CD14-positive monocyte (primary cell): ENCODE results near the gene KCNJ8. TPM values are rescaled to one million over a fixed set of nuclear protein-coding genes. Genes with fewer than 3 reads are reported as not detected.

Source experiments
- DNase-seq, 3 donors: peaks; one replicate each; pipeline ENCODE4 v3.0.0-alpha.2; 2011 to 2022
- H2AFZ ChIP-seq: 2 replicates; pipeline ENCODE4 v1.6.0; 2012; ENCODE audit warnings: mild to moderate bottlenecking, low read depth, low read length, inconsistent platforms; ENCODE audit not compliant: insufficient read depth, poor library complexity, severe bottlenecking
- H3K27ac ChIP-seq, 2 donors: 1 replicate in 1 of 2; 2 replicates in 1 of 2; pipeline ENCODE4 v1.5.1; 2012 to 2013; ENCODE audit warnings: low read length in 2 of 2, control low read depth in 1 of 2, inconsistent platforms in 1 of 2, low read depth in 1 of 2, mild to moderate bottlenecking in 1 of 2
- H3K27me3 ChIP-seq, 2 donors: one replicate each; pipeline versions ENCODE4 v1.6.0 to v1.6.1; 2011 to 2013; ENCODE audit warnings: low read length in 2 of 2; ENCODE audit not compliant: control insufficient read depth in 2 of 2, insufficient read depth in 2 of 2
- H3K36me3 ChIP-seq, 2 donors: replicated peaks in 1 of 2; 1 replicate in 1 of 2; 2 replicates in 1 of 2; pipeline versions ENCODE4 v1.5.1 to v1.6.1; 2012 to 2013; ENCODE audit warnings: low read length in 2 of 2, control low read depth in 1 of 2, inconsistent platforms in 1 of 2, mild to moderate bottlenecking in 1 of 2; ENCODE audit not compliant: insufficient read depth in 2 of 2, control insufficient read depth in 1 of 2
- H3K4me1 ChIP-seq, 2 donors: 1 replicate in 1 of 2; 2 replicates in 1 of 2; pipeline versions ENCODE4 v1.5.1 to v1.6.1; 2012 to 2013; ENCODE audit warnings: low read length in 2 of 2, control low read depth in 1 of 2, inconsistent platforms in 1 of 2, mild to moderate bottlenecking in 1 of 2, moderate library complexity in 1 of 2; ENCODE audit not compliant: insufficient read depth in 2 of 2, control insufficient read depth in 1 of 2
- H3K4me2 ChIP-seq: replicated peaks from 2 replicates; pipeline ENCODE3; 2012; ENCODE audit warnings: low read length, moderate library complexity, mild to moderate bottlenecking; ENCODE audit not compliant: poor library complexity, severe bottlenecking; ENCODE audit errors: extremely low read depth
- H3K4me3 ChIP-seq, 3 experiments: fragments of 200-600 bp in 1 of 3; sonication (generic) in 1 of 3; replicated peaks in 1 of 3; 1 replicate in 2 of 3; 2 replicates in 1 of 3; pipeline ENCODE4 v1.5.1; 2011 to 2013; ENCODE audit warnings: low read length in 3 of 3, mild to moderate bottlenecking in 3 of 3, control low read depth in 2 of 3, low read depth in 2 of 3, inconsistent platforms in 1 of 3, moderate library complexity in 1 of 3
- H3K79me2 ChIP-seq: 2 replicates; pipeline ENCODE4 v1.6.0; 2012; ENCODE audit warnings: mild to moderate bottlenecking, control low read depth, inconsistent platforms, low read length, moderate library complexity; ENCODE audit not compliant: insufficient read depth
- H3K9ac ChIP-seq: 2 replicates; pipeline ENCODE4 v1.6.0; 2017; ENCODE audit warnings: low read length, mild to moderate bottlenecking; ENCODE audit not compliant: insufficient read depth, poor library complexity, severe bottlenecking
- H3K9me3 ChIP-seq, 2 donors: replicated peaks in 1 of 2; 1 replicate in 1 of 2; 2 replicates in 1 of 2; pipeline versions ENCODE4 v1.5.1 to v1.6.1; 2012 to 2013; ENCODE audit warnings: low read length in 2 of 2, control low read depth in 1 of 2; ENCODE audit not compliant: control insufficient read depth in 1 of 2, insufficient read depth in 1 of 2
- H4K20me1 ChIP-seq: 2 replicates; pipeline ENCODE4 v1.6.0; 2012; ENCODE audit warnings: mild to moderate bottlenecking, low read length, control low read depth, moderate library complexity; ENCODE audit not compliant: insufficient read depth
- H3K27ac Mint-ChIP-seq, 7 donors: one replicate each; pipeline ENCODE4 v1.8.0; 2020; ENCODE audit warnings: mild to moderate bottlenecking in 7 of 7, mixed read lengths in 7 of 7, moderate library complexity in 6 of 7, inconsistent platforms in 2 of 7
- H3K27me3 Mint-ChIP-seq, 3 donors: one replicate each; pipeline ENCODE4 v1.8.0; 2021 to 2022; ENCODE audit warnings: low read depth in 3 of 3, mild to moderate bottlenecking in 3 of 3, mixed read lengths in 3 of 3, moderate library complexity in 3 of 3, inconsistent platforms in 1 of 3
- H3K36me3 Mint-ChIP-seq, 2 donors: one replicate each; pipeline ENCODE4 v1.8.0; 2020; ENCODE audit warnings: mixed read lengths in 2 of 2, inconsistent platforms in 1 of 2, mild to moderate bottlenecking in 1 of 2
- H3K4me1 Mint-ChIP-seq: one replicate; pipeline ENCODE4 v1.8.0; 2020; ENCODE audit warnings: mild to moderate bottlenecking, mixed read lengths
- H3K4me3 Mint-ChIP-seq, 2 donors: one replicate each; pipeline ENCODE4 v1.8.0; 2020; ENCODE audit warnings: mild to moderate bottlenecking in 2 of 2, mixed read lengths in 2 of 2, moderate library complexity in 1 of 2
- H3K9me3 Mint-ChIP-seq, 7 donors: one replicate each; pipeline ENCODE4 v1.8.0; 2020 to 2022; ENCODE audit warnings: mixed read lengths in 7 of 7, mild to moderate bottlenecking in 6 of 7, moderate library complexity in 6 of 7, inconsistent platforms in 2 of 7
- CTCF ChIP-seq: fragments of 200-600 bp; IDR thresholded peaks from one replicate; pipeline ENCODE4 v1.8.0; 2022; ENCODE audit warnings: antibody characterized with exemption, mild to moderate bottlenecking
- WGBS: methylation state at CpG from one replicate; pipeline ENCODE4 v1.1.5; 2013; ENCODE audit warnings: missing lambda C conversion rate; ENCODE audit not compliant: insufficient coverage; 5-methylcytosine and 5-hydroxymethylcytosine counted together
- intact Hi-C, 2 donors: fragments of 100-400 bp; cut with micrococcal nuclease; formaldehyde crosslinking; loops; one replicate each; pipeline versions ENCODE4 v1.15.0 to v1.15.1; 2023
- polyA plus RNA-seq, 3 donors: library from polyadenylated mRNA; depleted of rRNA in 1 of 3; unstranded in 2 of 3; stranded (reverse) in 1 of 3; fragments of 300-500 nt in 2 of 3; fragments of >200 nt in 1 of 3; fragmentation: Illumina TruSeq in 2 of 3; gene quantifications; 1 replicate in 2 of 3; 2 replicates in 1 of 3; pipeline ENCODE4 v1.2.3, GENCODE V29; 2012 to 2021

KCNJ8 gene
- polyA plus RNA-seq, 3 donors: not detected

DNA sequence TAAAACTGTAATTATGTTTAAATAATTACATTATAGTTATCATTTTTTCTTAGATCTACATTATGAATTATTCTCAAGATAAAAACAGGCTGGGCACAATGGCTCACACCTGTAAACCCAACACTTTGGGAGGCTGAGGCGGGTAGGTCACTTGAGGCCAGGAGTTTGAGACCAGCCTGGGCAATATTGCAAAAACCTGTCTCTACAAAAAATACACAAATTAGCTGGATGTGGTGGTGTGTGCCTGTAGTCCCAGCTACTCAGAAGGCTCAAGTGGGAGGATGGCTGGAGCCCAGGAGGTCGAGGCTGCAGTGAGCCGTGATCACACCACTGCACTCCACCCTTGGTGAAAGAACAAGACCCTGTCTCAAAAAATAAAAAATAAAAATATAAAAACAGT, 40.3 kb upstream of the KCNJ8 start:
- H3K4me3 Mint-ChIP-seq: no peak overlapping the region
- Histone ChIP-seq H3K79me2 (no peaks in the 10 kb centered on the region), H3K27me3 (no peaks in the 10 kb centered on the region), H4K20me1 (no peaks in the 10 kb centered on the region), H3K4me2 (no peak overlapping the region), H3K4me3 (no peak overlapping the region), H3K4me1 (no peaks in the 10 kb centered on the region), H2AFZ (no peak overlapping the region), H3K9ac (no peak overlapping the region), H3K27ac (no peak overlapping the region), H3K9me3 (no peaks in the 10 kb centered on the region), H3K36me3 (no peaks in the 10 kb centered on the region)
- no peak for TF ChIP-seq CTCF
- peaks cover 0 to 3% (median 0%) of the 10 kb centered on the region in 7 donors for H3K9me3 Mint-ChIP-seq
- intact Hi-C loops: no loop called here
- H3K27me3 Mint-ChIP-seq: no peaks in the 10 kb centered on the region
- H3K27ac Mint-ChIP-seq: no peak overlapping the region
- no peaks in the 10 kb centered on the region for H3K4me1 Mint-ChIP-seq
- no peaks in the 10 kb centered on the region for H3K36me3 Mint-ChIP-seq
- WGBS: no CpG with 5 or more reads among the region's 3 CpGs
- no peak for DNase-seq

DNA sequence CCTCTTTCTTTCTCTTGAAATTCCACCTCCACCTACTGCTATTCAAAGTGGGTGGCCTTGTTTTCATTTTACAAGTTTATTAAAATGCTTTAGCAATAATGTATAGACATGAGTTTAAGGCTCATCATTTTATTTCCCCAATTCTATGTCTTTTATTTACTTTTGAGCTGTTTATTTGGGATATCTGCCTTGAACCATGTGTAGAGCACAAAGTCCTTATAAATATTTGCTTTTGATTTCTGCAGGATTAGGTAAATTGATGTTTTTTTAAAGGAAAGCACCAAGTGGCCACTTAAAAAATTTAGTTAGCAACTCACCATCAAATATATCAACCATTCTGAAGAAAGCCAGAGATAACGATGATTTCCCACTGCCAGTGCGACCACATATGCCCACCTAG, 39.8 kb upstream of the KCNJ8 start:
- H3K9ac ChIP-seq: no peak overlapping the region
- H3K79me2 ChIP-seq: no peaks in the 10 kb centered on the region
- Mint-ChIP-seq H3K36me3 (no peaks in the 10 kb centered on the region), H3K9me3 (peaks cover 0 to 3% (median 0%) of the 10 kb centered on the region in 7 donors), H3K27ac (no peak overlapping the region), H3K4me1 (no peaks in the 10 kb centered on the region), H3K27me3 (no peaks in the 10 kb centered on the region), H3K4me3 (no peak overlapping the region)
- TF ChIP-seq CTCF: no peak
- H3K4me2 ChIP-seq: no peak overlapping the region
- H3K36me3 ChIP-seq: no peaks in the 10 kb centered on the region
- H3K9me3 ChIP-seq: no peaks in the 10 kb centered on the region
- WGBS: no CpG with 5 or more reads among the region's 2 CpGs
- H2AFZ ChIP-seq: no peak overlapping the region
- no peaks in the 10 kb centered on the region for H3K27me3 ChIP-seq
- H4K20me1 ChIP-seq: no peaks in the 10 kb centered on the region
- no peak overlapping the region for H3K27ac ChIP-seq
- H3K4me1 ChIP-seq: no peaks in the 10 kb centered on the region
- no peak overlapping the region for H3K4me3 ChIP-seq
- intact Hi-C loops: no loop called here
- no peak for DNase-seq
